Measurements from ENCODE around the gene PDSS2. TPM values are rescaled to one million over a fixed set of nuclear protein-coding genes. Genes with fewer than 3 reads are reported as not detected.

PDSS2 gene
- total RNA-seq, 1 experiment from 2014 or later, result 14.8 TPM

DNA sequence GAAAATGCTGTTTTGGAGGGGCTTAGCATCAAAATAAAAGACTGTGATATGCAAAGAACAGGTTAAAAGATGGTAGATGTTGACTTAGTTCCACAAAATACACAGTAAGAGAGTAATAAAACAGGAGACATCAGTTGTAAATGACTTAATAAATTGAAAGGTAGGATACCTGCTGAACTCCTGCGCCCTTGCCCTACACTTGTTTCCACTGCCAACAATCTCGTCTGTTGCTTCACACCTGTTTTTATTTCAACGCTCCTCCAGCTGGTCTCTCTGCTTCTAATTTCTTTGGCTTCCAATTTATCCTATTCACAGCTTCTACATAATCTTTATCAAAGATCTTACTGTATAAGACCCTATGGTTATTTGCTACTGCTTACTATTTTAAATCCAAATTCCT lies 228.1 kb downstream of the PDSS2 start:
- TF ChIP-seq, protein P1, sequence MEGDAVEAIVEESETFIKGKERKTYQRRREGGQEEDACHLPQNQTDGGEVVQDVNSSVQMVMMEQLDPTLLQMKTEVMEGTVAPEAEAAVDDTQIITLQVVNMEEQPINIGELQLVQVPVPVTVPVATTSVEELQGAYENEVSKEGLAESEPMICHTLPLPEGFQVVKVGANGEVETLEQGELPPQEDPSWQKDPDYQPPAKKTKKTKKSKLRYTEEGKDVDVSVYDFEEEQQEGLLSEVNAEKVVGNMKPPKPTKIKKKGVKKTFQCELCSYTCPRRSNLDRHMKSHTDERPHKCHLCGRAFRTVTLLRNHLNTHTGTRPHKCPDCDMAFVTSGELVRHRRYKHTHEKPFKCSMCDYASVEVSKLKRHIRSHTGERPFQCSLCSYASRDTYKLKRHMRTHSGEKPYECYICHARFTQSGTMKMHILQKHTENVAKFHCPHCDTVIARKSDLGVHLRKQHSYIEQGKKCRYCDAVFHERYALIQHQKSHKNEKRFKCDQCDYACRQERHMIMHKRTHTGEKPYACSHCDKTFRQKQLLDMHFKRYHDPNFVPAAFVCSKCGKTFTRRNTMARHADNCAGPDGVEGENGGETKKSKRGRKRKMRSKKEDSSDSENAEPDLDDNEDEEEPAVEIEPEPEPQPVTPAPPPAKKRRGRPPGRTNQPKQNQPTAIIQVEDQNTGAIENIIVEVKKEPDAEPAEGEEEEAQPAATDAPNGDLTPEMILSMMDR (IDR thresholded peaks at IDR 0.05; ENCODE audit: unreplicated experiment), result no peak
- Mint-ChIP-seq H3K27me3 (ENCODE audit: unreplicated experiment) (no peaks in the 10 kb centered on the region), H3K4me3 (ENCODE audit: low read depth, unreplicated experiment) (no peak overlapping the region), H3K4me1 (ENCODE audit: low read depth, unreplicated experiment) (no peaks in the 10 kb centered on the region), H3K36me3 (ENCODE audit: insufficient read depth, unreplicated experiment) (no peaks in the 10 kb centered on the region), H3K27ac (ENCODE audit: unreplicated experiment) (no peak overlapping the region), H3K9me3 (ENCODE audit: low read depth, unreplicated experiment) (no peaks in the 10 kb centered on the region)
- BruUV-seq (replicated peaks), result no TSS peak
- CTCF ChIA-PET, result no interaction called here
- DNase-seq, result no peak
- intact Hi-C loops (cut with micrococcal nuclease; ENCODE audit: unreplicated experiment), result no loop called here

DNA sequence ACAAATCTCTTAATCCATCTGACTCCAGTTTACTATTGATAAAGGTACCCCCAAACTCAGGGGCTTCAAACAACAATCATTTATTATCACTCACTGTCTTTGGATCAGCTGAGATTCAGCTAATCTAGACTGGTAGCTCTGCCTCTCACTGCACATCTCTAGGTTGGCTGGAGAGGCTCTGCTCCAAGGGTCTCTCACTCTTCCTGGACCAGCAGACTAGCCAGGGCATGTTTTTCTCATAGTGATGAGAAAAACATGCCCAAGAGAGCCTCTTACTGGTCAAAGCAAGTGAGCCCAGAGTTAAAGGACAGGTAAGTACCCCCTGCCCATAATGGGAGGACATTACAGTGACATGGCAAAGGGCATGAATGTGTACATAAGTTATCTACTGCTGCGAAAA lies 228.9 kb downstream of the PDSS2 start:
- CTCF ChIA-PET, result no interaction called here
- Mint-ChIP-seq H3K9me3 (ENCODE audit: low read depth, unreplicated experiment) (no peaks in the 10 kb centered on the region), H3K36me3 (ENCODE audit: insufficient read depth, unreplicated experiment) (no peaks in the 10 kb centered on the region), H3K4me3 (ENCODE audit: low read depth, unreplicated experiment) (no peak overlapping the region), H3K4me1 (ENCODE audit: low read depth, unreplicated experiment) (no peaks in the 10 kb centered on the region), H3K27me3 (ENCODE audit: unreplicated experiment) (no peaks in the 10 kb centered on the region), H3K27ac (ENCODE audit: unreplicated experiment) (no peak overlapping the region)
- intact Hi-C loops (cut with micrococcal nuclease; ENCODE audit: unreplicated experiment), result no loop called here
- BruUV-seq (replicated peaks), result no TSS peak
- DNase-seq, result no peak
- TF ChIP-seq, protein P1 (IDR thresholded peaks at IDR 0.05; ENCODE audit: unreplicated experiment), result no peak

DNA sequence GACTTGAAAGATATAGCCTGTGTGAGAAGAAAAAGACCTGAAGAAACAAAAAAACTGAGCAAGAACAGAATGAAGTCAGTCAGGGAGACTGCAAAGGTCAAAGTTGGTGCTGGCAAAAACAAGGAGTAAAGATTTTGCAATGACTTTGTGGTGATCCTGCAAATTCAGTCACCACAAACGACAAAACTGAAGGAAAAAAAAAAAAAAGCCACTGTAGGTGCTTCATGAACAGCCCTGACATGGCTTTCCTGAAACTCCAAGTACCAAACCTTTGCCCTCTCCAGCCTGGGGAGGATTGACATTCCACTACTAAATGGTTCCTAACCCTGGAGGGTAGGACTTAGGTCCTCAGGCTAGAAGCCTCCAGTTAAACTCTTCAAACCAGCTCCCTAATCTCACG lies 229.3 kb downstream of the PDSS2 start:
- DNase-seq, result no peak
- H3K27ac Mint-ChIP-seq (ENCODE audit: unreplicated experiment), result no peak overlapping the region
- H3K4me1 Mint-ChIP-seq (ENCODE audit: low read depth, unreplicated experiment), result no peaks in the 10 kb centered on the region
- BruUV-seq (replicated peaks), result no TSS peak
- no peaks in the 10 kb centered on the region for H3K9me3 Mint-ChIP-seq (ENCODE audit: low read depth, unreplicated experiment)
- CTCF ChIA-PET, result no interaction called here
- no peaks in the 10 kb centered on the region for H3K27me3 Mint-ChIP-seq (ENCODE audit: unreplicated experiment)
- no peaks in the 10 kb centered on the region for H3K36me3 Mint-ChIP-seq (ENCODE audit: insufficient read depth, unreplicated experiment)
- TF ChIP-seq, protein P1 (IDR thresholded peaks at IDR 0.05; ENCODE audit: unreplicated experiment), result no peak
- intact Hi-C loops (cut with micrococcal nuclease; ENCODE audit: unreplicated experiment), result no loop called here
- H3K4me3 Mint-ChIP-seq (ENCODE audit: low read depth, unreplicated experiment), result no peak overlapping the region

DNA sequence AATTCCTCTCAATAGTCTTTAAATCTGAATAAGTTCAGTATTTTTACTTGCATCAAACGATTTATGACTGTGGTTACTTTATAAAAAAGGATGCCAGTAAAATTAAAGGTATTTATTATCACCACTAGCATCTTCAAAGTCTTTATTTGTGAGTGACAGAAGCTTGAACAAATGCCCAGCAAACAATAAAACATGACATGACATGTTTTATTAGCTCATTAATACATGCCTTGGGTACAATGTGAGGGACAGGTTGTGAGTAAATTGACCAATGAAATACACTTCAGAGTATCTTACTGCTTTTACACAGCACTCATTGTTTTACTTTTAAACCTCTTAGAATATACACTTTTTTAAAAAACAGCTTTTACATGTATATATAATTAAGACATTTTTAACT lies 230.6 kb downstream of the PDSS2 start:
- Mint-ChIP-seq H3K4me1 (ENCODE audit: low read depth, unreplicated experiment) (no peaks in the 10 kb centered on the region), H3K27ac (ENCODE audit: unreplicated experiment) (no peak overlapping the region), H3K27me3 (ENCODE audit: unreplicated experiment) (no peaks in the 10 kb centered on the region), H3K4me3 (ENCODE audit: low read depth, unreplicated experiment) (no peak overlapping the region), H3K9me3 (ENCODE audit: low read depth, unreplicated experiment) (no peaks in the 10 kb centered on the region), H3K36me3 (ENCODE audit: insufficient read depth, unreplicated experiment) (no peaks in the 10 kb centered on the region)
- no peak for DNase-seq
- BruUV-seq (replicated peaks), result no TSS peak
- CTCF ChIA-PET, result no interaction called here
- intact Hi-C loops (cut with micrococcal nuclease; ENCODE audit: unreplicated experiment), result no loop called here
- TF ChIP-seq, protein P1 (IDR thresholded peaks at IDR 0.05; ENCODE audit: unreplicated experiment), result no peak
